Stimulated activated naive CD4-positive, alpha-beta T cell treated with Interleukin-2 at 50 U/mL for 16 hours (primary cell): Measurements from ENCODE around the gene CYP2J2.
"Not testable (repeated sequence)": the region's sequence is repeated elsewhere in the genome, so short reads cannot be mapped to it uniquely, and the experiment has no call there.

ENCODE experiments used
- DNase-seq: peaks from one replicate; lab custom pipeline; 2025; lab: John Stamatoyannopoulos, UW

CYP2J2 gene

GRCh38 chr1:59917785-59918180, 8.8 kb downstream of the CYP2J2 start:
- no peak for DNase-seq

GRCh38 chr1:59917026-59917784, 9.4 kb downstream of the CYP2J2 start:
- DNase-seq: no peak

DNA sequence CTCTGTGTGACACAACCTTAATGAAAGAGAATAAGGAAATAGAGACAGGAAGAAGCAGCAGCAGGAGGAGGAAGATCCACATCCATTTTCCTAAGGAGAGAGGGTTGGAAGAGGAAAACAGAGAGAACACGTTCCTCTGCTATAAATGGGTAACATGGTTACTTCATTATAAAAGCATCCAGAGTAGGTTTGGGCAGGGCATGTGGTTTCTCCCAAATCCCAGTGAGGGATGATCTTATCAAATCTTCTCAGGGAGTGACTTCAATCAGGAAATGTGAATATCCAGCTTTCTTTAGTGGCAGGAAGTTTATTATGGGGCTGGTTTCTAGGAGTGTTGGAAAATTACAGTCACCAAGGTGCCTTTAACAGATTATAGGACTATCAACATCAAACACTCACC, 11.1 kb downstream of the CYP2J2 start:
- no peak for DNase-seq

DNA sequence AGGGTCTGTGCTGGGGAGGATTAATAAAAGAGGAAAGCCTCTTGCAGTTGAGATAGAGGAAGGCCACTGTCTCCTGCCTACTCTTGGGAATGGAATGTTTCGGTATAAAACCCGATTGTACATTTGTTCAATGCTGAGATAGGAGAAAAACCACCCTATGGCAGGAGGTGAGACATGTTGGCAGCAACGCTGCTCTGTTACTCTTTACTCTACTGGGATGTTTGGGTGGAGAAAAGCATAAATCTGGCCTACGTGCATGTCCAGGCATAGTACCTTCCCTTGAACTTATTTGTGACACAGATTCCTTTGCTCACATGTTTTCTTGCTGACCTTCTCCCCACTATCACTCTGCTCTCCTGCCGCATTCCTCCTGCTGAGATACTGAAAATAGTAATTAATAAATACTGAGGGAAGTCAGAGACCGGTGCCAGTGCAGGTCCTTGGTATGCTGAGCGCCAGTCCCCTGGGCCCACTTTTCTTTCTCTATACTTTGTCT, 11.7 kb downstream of the CYP2J2 start:
- DNase-seq: not testable (repeated sequence)

- DNase-seq: no peak
These were observed 17.9 kb downstream of the CYP2J2 start for GRCh38 chr1:59908682-59909081.

GRCh38 chr1:59908084-59908483, 18.5 kb downstream of the CYP2J2 start:
- no peak for DNase-seq

- no peak for DNase-seq
These were observed 19.6 kb downstream of the CYP2J2 start for GRCh38 chr1:59906931-59907330.

- no peak for DNase-seq
These were observed 23.3 kb downstream of the CYP2J2 start for GRCh38 chr1:59903141-59903754.

GRCh38 chr1:59901770-59902388, 24.7 kb downstream of the CYP2J2 start:
- DNase-seq: no peak

DNA sequence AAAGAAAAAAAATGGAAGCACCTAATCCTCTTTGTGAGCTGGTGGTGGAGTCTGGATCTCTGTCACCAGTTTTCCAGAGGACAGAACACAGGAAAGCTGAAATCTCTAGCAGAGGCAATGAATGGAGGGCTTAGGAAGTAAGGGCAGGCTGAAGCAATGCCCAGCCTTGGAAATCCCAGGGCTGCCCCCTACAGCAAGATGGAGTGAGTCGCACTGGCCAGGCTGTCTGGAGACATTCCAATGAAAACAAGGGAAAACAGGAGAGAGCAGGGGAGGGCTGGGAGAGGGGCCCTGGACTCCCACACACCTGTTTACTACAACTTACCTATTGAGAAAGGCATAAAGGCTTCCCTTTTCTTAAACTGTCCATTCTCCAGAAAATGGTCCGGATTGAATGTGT, 25.9 kb downstream of the CYP2J2 start:
- DNase-seq: no peak

GRCh38 chr1:59898927-59899326, 27.6 kb downstream of the CYP2J2 start:
- no peak for DNase-seq

- no peak for DNase-seq
These were observed 29.4 kb downstream of the CYP2J2 start for GRCh38 chr1:59897165-59897564.

DNA sequence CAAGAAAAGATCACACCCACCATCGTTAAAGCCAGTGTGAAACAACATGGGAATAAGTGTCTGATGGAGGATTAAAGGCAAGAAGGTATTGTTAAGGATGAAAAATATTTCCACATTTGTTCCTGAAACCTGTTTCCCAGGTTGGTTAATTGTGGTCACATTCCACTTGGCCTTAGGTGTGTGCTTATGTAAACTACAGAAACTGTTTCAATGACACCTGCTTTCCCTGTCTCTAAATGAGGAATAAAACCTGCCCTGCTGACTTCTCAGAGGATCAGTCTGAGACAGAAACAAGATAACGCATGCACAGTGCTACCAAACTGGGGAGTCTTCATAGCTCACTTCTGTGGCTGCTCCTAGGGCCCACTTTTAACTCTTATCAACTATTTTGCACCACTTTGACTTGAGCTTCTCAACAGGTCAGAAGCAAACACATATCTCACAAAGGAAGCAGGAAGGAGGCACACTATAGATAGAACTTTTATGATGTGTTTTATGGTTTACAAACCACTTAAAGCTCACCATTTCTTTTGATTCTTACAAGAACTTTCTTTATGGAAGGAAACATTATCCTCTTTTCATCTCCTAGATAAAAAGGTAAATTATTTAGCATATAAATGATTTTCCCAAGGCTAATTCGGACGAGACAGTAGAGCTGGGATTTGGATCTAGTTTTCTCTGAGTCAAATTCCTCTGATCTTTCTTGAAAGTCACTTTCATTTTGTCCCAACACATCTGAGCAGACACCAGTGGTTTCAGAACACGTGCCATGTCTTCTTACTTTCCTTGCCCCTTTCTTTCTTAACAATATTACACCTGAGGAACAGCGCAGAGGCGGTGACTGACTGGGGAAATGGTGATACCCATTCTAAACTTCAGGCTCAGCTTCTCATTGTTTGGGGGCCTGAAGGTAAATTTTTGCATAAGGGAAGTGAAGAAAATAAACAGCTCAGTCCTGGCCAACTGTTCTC, 33.4 kb downstream of the CYP2J2 start:
- no peak for DNase-seq

- DNase-seq: no peak
These were observed 41.3 kb downstream of the CYP2J2 start for GRCh38 chr1:59885160-59885832.

DNA sequence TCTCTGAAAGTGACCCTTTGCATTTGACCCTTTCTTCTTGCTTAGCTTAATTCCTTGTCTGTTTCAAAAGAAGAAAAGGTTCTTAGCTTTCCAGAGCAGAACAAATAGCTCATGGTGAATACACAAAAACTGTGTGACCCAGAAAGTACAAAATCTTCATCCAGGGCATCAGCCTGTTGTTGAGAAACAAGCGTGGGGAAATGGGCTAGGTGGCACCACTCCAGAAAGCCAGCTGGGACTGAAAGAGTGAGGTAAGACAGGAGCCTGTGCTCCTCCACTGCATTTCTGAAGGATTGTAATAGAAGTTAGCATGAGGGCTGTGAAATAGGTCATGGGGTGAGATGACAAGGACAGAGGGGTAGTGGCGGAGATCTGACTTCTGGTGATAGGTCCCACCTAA, 45.8 kb downstream of the CYP2J2 start:
- no peak for DNase-seq

DNA sequence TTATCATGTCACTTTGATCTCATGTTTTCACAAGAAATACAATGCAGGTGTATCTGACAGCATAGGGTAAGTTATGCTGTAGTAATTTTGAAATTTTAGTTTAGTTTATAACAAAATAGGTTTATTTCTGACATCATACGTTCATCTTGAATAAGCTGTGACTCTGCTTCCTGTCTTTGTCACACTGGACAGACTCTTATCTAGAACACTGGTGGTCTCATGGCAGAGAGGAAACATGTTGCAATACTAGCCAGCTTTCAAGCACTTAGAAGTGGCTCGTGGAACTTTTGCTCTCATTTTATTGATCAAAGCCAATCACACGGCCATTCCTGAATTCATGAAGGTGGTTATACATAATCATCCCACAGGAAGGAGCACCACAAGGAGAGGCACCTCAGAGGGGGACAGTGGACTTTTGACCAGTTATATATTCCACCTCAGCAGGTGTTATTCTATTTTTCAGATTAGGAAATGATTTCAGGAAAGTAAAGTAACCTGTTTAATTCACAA, 46.5 kb downstream of the CYP2J2 start:
- no peak for DNase-seq

GRCh38 chr1:59879574-59879973, 47.0 kb downstream of the CYP2J2 start:
- peak; percentile 2 for DNase-seq

GRCh38 chr1:59878370-59878769, 48.2 kb downstream of the CYP2J2 start:
- no peak for DNase-seq

DNA sequence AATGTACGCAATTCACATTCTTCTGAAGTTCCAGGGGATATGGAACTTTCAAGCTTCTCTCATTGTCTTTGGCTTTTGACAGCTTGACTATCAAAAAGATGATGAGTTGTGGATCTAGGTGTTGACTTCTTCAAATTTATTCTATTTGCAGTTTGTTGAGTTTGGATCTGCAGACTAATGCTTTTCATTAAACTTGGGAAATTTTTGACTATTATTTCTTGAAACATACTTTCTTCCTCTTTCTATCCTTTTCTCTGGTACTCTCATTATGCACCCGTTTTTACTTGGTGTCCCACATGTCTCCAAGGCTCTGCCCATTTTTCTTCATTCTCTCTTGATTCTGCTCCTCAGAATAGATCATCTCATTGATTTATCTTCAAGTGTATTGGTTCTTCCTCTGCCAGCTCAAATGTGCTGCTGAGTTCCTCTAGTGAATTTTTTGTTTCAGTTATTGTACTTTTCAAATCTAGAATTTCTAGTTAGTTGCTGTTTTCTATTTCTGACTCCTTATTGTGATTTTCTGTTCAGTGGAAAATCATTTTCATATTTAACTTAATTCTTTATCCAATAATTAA, 49.4 kb downstream of the CYP2J2 start:
- no peak for DNase-seq

GRCh38 chr1:59871746-59872145, 54.8 kb downstream of the CYP2J2 start:
- no peak for DNase-seq

GRCh38 chr1:59866462-59866861, 60.1 kb downstream of the CYP2J2 start:
- DNase-seq: no peak
